PFSK-1 (cell line): ENCODE measurements around the gene KIDINS220. TPM values are rescaled to one million over a fixed set of nuclear protein-coding genes. Genes with fewer than 3 reads are reported as not detected.

Source experiments
- FOXP2 ChIP-seq: optimal IDR thresholded peaks from 2 replicates; pipeline ENCODE3; 2011; ENCODE audit warnings: borderline replicate concordance, control low read depth, inconsistent platforms; ENCODE audit not compliant: insufficient read depth; ENCODE audit errors: extremely low read length, extremely low read depth
- POLR2AphosphoS5 ChIP-seq: IDR thresholded peaks from 2 replicates; pipeline ENCODE4 v1.6.1; 2012; ENCODE audit warnings: low read depth, mild to moderate bottlenecking, control low read depth, low read length, moderate library complexity
- SIN3A ChIP-seq: IDR thresholded peaks from 2 replicates; pipeline ENCODE4 v1.6.1; 2012; ENCODE audit warnings: mild to moderate bottlenecking, low read length, moderate library complexity, borderline replicate concordance; ENCODE audit not compliant: insufficient read depth
- TAF1 ChIP-seq: IDR thresholded peaks from 2 replicates; pipeline ENCODE4 v1.6.1; 2012; ENCODE audit warnings: low read length, control low read depth, borderline replicate concordance; ENCODE audit not compliant: insufficient read depth
- polyA plus RNA-seq: library from polyadenylated mRNA; unstranded; fragments of >200 nt; gene quantifications from one replicate; pipeline ENCODE4 v1.2.1, GENCODE V29; 2012; ENCODE audit warnings: low read depth, missing spikeins; ENCODE audit not compliant: insufficient read length
- TF ChIP-seq, protein P1 (sequence below), 2 experiments: IDR thresholded peaks; 2 replicates each; pipeline versions ENCODE4 v1.6.1 to v1.8.0; 2011 to 2012; ENCODE audit warnings: low read depth in 2 of 2, low read length in 2 of 2, control low read depth in 1 of 2, inconsistent platforms in 1 of 2, mild to moderate bottlenecking in 1 of 2, moderate library complexity in 1 of 2; ENCODE audit not compliant: insufficient read depth in 1 of 2

KIDINS220 gene
- polyA plus RNA-seq = 12.6 TPM

DNA sequence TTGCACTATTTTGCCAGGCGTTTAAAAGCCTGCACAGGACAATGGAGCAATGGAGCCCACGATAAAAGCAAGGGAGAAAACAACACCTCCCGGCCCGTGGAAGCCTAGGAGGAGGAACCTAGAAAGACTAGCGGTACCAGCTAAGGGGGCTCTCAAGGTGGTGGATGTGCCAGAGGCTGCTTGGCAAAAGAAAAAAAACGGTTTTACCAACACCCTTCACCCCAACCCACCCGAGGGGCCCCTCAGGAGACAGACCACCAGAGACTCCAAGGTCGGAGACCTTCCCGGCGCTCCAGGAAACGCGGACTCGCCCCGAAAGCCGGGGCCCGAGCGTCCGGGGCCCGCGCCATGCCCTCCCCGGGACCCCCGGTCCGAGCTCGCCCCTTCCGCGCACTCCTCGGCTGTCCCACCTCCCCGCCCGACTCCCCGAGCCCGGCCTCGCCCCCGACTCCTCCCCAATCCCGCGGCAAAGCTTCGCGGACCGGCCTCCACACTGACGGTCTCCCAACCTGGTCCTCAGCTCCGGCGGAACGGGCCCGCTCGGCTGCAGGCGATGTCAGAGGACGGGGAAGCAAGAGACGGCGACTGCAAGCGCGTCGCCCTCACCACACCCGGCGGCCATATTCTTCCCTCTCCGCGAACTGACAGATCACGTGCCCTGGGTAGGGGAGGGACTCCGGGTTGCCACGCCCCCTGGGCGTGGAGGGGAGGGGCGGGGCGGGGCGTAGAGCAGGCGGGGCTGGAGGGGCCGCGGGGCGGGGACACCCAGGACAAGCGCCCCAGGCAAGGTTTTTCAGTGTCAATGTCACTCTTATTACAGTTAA, at the start of gene KIDINS220:
KIDINS220 (minus strand) TSS at position 643 of the 824 bp plus-strand sequence. CDS start 10,520 bp downstream, outside the sequence.
- TF ChIP-seq, protein P1, sequence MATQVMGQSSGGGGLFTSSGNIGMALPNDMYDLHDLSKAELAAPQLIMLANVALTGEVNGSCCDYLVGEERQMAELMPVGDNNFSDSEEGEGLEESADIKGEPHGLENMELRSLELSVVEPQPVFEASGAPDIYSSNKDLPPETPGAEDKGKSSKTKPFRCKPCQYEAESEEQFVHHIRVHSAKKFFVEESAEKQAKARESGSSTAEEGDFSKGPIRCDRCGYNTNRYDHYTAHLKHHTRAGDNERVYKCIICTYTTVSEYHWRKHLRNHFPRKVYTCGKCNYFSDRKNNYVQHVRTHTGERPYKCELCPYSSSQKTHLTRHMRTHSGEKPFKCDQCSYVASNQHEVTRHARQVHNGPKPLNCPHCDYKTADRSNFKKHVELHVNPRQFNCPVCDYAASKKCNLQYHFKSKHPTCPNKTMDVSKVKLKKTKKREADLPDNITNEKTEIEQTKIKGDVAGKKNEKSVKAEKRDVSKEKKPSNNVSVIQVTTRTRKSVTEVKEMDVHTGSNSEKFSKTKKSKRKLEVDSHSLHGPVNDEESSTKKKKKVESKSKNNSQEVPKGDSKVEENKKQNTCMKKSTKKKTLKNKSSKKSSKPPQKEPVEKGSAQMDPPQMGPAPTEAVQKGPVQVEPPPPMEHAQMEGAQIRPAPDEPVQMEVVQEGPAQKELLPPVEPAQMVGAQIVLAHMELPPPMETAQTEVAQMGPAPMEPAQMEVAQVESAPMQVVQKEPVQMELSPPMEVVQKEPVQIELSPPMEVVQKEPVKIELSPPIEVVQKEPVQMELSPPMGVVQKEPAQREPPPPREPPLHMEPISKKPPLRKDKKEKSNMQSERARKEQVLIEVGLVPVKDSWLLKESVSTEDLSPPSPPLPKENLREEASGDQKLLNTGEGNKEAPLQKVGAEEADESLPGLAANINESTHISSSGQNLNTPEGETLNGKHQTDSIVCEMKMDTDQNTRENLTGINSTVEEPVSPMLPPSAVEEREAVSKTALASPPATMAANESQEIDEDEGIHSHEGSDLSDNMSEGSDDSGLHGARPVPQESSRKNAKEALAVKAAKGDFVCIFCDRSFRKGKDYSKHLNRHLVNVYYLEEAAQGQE (IDR thresholded peaks at IDR 0.05; ENCODE audit: insufficient read depth in 1 of 2, low read depth in 2 of 2, low read length in 2 of 2) = no peak
- TF ChIP-seq POLR2AphosphoS5 (peak; percentile 84), TAF1 (peak; percentile 84; the same call in 1 of the 2 replicates), SIN3A (no peak), FOXP2 (no peak)

DNA sequence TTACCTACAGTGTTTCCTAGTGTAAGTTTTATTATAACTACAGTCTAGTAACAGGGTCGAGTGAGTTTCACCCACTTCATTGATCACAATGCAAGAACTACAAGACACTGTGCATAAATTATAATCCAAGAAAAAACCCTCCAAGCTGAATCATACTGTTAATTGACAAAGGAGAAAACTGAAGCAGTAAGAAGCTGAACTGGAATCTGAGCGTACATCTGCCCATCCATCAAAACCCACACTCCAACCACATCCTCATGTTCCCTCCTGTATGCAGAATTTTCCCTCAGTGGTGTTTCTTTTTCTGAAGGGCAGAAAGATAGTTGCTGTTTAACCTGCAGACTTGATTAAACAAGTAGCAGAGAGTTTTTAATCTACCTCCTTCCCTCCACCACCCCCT, 49.5 kb upstream of the KIDINS220 start:
- TF ChIP-seq POLR2AphosphoS5 (no peak), FOXP2 (no peak), TAF1 (no peak), SIN3A (no peak)
- TF ChIP-seq, protein P1 (IDR thresholded peaks at IDR 0.05; ENCODE audit: insufficient read depth in 1 of 2, low read depth in 2 of 2, low read length in 2 of 2) = no peak

DNA sequence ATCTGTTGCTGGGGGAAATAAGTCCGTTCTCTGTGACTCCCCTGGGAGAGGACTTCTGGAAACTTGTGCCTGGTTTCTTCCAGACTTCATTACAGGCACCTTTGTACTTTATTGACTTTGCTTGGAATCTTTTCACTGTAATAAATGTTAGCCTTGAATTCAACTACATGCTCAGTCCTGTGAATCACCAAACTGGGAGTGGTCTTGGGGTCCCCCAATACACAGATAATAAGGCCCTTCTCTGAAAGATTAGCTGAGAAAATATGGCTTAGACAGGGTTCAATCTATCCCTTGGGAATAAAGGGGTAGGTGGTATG, 48.7 kb upstream of the KIDINS220 start:
- TF ChIP-seq, protein P1 (IDR thresholded peaks at IDR 0.05; ENCODE audit: insufficient read depth in 1 of 2, low read depth in 2 of 2, low read length in 2 of 2) = no peak
- TF ChIP-seq TAF1 (no peak), FOXP2 (no peak), POLR2AphosphoS5 (no peak), SIN3A (no peak)

DNA sequence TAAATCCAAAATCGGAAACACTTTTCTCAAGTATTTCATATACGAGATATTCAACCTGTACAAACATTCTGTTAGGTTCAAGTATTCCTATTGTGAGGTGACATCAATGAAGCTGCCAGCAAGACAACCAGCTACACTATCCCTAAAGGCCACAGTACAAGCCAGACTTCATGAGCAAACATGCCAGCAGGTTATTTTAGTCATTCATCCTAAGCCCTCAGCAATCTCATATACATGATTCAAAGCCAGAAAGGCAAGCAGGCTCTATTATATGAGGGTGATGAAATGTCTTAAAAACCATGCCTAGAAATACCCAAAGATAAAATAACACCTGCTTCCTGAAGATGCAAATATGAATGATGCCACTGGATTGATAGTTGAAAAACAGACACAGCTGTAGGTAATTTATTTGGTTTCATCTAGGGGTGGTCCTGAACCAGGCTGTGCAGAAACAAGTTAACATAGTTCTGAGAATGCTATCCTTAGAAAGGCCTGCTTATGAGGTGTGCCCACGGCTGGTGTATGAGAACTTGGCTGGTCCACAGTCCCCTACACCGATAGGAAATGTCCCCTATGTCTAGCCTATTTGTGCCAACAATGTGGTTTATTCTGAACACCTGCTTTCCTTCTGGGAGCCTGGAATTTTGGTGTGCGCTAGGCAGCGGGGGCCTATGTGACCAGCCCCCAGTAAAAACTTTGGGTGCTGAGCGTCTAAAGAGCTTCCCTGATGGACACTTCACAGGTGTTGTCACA, 48.2 kb upstream of the KIDINS220 start:
- TF ChIP-seq, protein P1 (IDR thresholded peaks at IDR 0.05; ENCODE audit: insufficient read depth in 1 of 2, low read depth in 2 of 2, low read length in 2 of 2) = no peak
- no peak for TF ChIP-seq SIN3A
- TF ChIP-seq POLR2AphosphoS5 = no peak
- no peak for TF ChIP-seq FOXP2
- TF ChIP-seq TAF1 = no peak
